K562 (cell line): ENCODE measurements around the gene RCOR3. TPM values are rescaled to one million over a fixed set of nuclear protein-coding genes. Genes with fewer than 3 reads are reported as not detected.

ENCODE experiments used
- ARNT ChIP-seq, 2 experiments: fragments of 450-650 bp; IDR thresholded peaks; 2 replicates each; pipeline ENCODE4 v1.6.1; 2016; ENCODE audit warnings: mild to moderate bottlenecking in 1 of 2
- BRD4 ChIP-seq: fragments of 200-600 bp; sonication (generic); IDR thresholded peaks from 2 replicates; pipeline ENCODE4 v1.6.1; 2017; ENCODE audit warnings: inconsistent platforms
- CEBPZ ChIP-seq: fragments of 150-350 bp; IDR thresholded peaks from 2 replicates; pipeline ENCODE4 v1.6.1; 2014; ENCODE audit warnings: low read depth, mild to moderate bottlenecking, low read length, borderline replicate concordance
- ERF ChIP-seq: fragments of 450-650 bp; formaldehyde crosslinking; IDR thresholded peaks from 2 replicates; pipeline ENCODE4 v1.4.0; 2020; ENCODE audit warnings: mild to moderate bottlenecking, mixed read lengths
- FOXK1 ChIP-seq: sonication (generic); formaldehyde crosslinking; IDR thresholded peaks from 2 replicates; pipeline ENCODE4 v1.8.0; 2022; ENCODE audit warnings: missing genetic modification reagents, mild to moderate bottlenecking, borderline replicate concordance
- MCM2 ChIP-seq: fragments of 450-650 bp; IDR thresholded peaks from 2 replicates; pipeline ENCODE4 v1.6.1; 2017; ENCODE audit warnings: low read depth, mild to moderate bottlenecking
- NCOA6 ChIP-seq: fragments of 450-650 bp; IDR thresholded peaks from 2 replicates; pipeline ENCODE4 v1.6.1; 2017; ENCODE audit warnings: mild to moderate bottlenecking
- NRF1 ChIP-seq, 2 experiments: fragments of 450-650 bp; IDR thresholded peaks in 1 of 2; conservative IDR thresholded peaks in 1 of 2; 2 replicates each; pipeline ENCODE4 v1.6.1; 2014; ENCODE audit warnings: mild to moderate bottlenecking in 2 of 2
- OTX1 ChIP-seq: fragments of 450-650 bp; formaldehyde crosslinking; IDR thresholded peaks from 2 replicates; pipeline ENCODE4 v1.4.0; 2022; ENCODE audit warnings: mild to moderate bottlenecking
- PHF21A ChIP-seq: fragments of 450-650 bp; IDR thresholded peaks from 2 replicates; pipeline ENCODE4 v1.6.1; 2017; ENCODE audit warnings: low read depth, borderline replicate concordance
- RAD21 ChIP-seq, 2 experiments: fragments of 250-450 bp in 1 of 2; fragments of 450-650 bp in 1 of 2; sonication (Bioruptor Pico) in 1 of 2; formaldehyde crosslinking in 1 of 2; IDR thresholded peaks in 1 of 2; conservative IDR thresholded peaks in 1 of 2; 2 replicates each; pipeline versions ENCODE4 v1.4.0 to v1.8.0; 2020 to 2022; ENCODE audit warnings: mild to moderate bottlenecking in 2 of 2, moderate library complexity in 1 of 2
- SAFB2 ChIP-seq: fragments of 200-400 bp; formaldehyde crosslinking; IDR thresholded peaks from 2 replicates; pipeline ENCODE4 v1.6.1; 2018; ENCODE audit warnings: borderline replicate concordance, low read length, low read depth, moderate library complexity; ENCODE audit not compliant: severe bottlenecking
- SAP30 ChIP-seq: fragments of 200-600 bp; sonication (generic); IDR thresholded peaks from 2 replicates; pipeline ENCODE4 v1.6.1; 2012; ENCODE audit warnings: borderline replicate concordance, low read depth, mild to moderate bottlenecking, moderate library complexity, low read length, control low read depth, inconsistent platforms; ENCODE audit not compliant: insufficient read depth, poor library complexity, severe bottlenecking
- SIN3A ChIP-seq, 2 experiments: fragments of 150-350 bp in 1 of 2; IDR thresholded peaks; 2 replicates each; pipeline ENCODE4 v1.6.1; 2011 to 2016; ENCODE audit warnings: borderline replicate concordance in 2 of 2, low read depth in 2 of 2, low read length in 2 of 2, mild to moderate bottlenecking in 2 of 2, moderate library complexity in 2 of 2; ENCODE audit not compliant: control insufficient read depth in 1 of 2
- SRSF3 ChIP-seq: fragments of 200-400 bp; formaldehyde crosslinking; IDR thresholded peaks from 2 replicates; pipeline ENCODE4 v1.6.1; 2016; ENCODE audit warnings: mild to moderate bottlenecking, low read length, moderate library complexity; ENCODE audit not compliant: insufficient read depth
- TCFL5 ChIP-seq: fragments of 250-450 bp; sonication (Bioruptor Pico); conservative IDR thresholded peaks from 2 replicates; pipeline ENCODE4 v1.6.1; 2021; ENCODE audit warnings: mild to moderate bottlenecking, moderate library complexity, matching md5 sums
- ZBTB7A ChIP-seq: IDR thresholded peaks from 2 replicates; pipeline ENCODE4 v1.6.1; 2011; ENCODE audit warnings: low read depth, mild to moderate bottlenecking, low read length, moderate library complexity, borderline replicate concordance; ENCODE audit not compliant: control insufficient read depth
- polyA plus RNA-seq, 8 experiments: library from polyadenylated mRNA; depleted of rRNA in 4 of 8; stranded (reverse) in 5 of 8; unstranded in 3 of 8; fragments of >200 nt; fragmentation: Nextera tagmentation in 2 of 8; fragmentation: Illumina TruSeq in 1 of 8; extraction: Ambion mirVana in 2 of 8; extraction: Trizol in 1 of 8; gene quantifications; 2 replicates each; pipeline versions ENCODE4 v1.2.1 to v1.2.3, GENCODE V29; 2011 to 2014; ENCODE audit warnings: inconsistent platforms in 1 of 8, missing spikeins in 1 of 8
- total RNA-seq, 7 experiments: library from RNA; depleted of rRNA in 6 of 7; stranded (reverse); fragments of >200 nt in 6 of 7; fragmentation: Illumina TruSeq in 2 of 7; extraction: Trizol in 2 of 7; gene quantifications; 2 replicates each; pipeline versions ENCODE4 v1.2.1 to v1.2.3, GENCODE V29; 2011 to 2021; ENCODE audit warnings: low replicate concordance in 1 of 7
- TF ChIP-seq, protein P1 (sequence below): conservative IDR thresholded peaks from 2 replicates; pipeline ENCODE4 v1.6.1; 2011; ENCODE audit warnings: low read depth, mild to moderate bottlenecking, low read length; ENCODE audit not compliant: control insufficient read depth
- TF ChIP-seq, protein P2 (sequence below), 2 experiments: fragments of 450-650 bp; conservative IDR thresholded peaks; 2 replicates each; pipeline ENCODE4 v1.6.1; 2017; ENCODE audit warnings: mild to moderate bottlenecking in 2 of 2, moderate library complexity in 2 of 2

The RCOR3 gene
- total and polyA plus RNA-seq, 9 of the 15 experiments (the other 6 are each of a cell fraction or from before 2014, with no cell fraction given) = 9.7 to 42.7 (median 29.5) TPM

DNA sequence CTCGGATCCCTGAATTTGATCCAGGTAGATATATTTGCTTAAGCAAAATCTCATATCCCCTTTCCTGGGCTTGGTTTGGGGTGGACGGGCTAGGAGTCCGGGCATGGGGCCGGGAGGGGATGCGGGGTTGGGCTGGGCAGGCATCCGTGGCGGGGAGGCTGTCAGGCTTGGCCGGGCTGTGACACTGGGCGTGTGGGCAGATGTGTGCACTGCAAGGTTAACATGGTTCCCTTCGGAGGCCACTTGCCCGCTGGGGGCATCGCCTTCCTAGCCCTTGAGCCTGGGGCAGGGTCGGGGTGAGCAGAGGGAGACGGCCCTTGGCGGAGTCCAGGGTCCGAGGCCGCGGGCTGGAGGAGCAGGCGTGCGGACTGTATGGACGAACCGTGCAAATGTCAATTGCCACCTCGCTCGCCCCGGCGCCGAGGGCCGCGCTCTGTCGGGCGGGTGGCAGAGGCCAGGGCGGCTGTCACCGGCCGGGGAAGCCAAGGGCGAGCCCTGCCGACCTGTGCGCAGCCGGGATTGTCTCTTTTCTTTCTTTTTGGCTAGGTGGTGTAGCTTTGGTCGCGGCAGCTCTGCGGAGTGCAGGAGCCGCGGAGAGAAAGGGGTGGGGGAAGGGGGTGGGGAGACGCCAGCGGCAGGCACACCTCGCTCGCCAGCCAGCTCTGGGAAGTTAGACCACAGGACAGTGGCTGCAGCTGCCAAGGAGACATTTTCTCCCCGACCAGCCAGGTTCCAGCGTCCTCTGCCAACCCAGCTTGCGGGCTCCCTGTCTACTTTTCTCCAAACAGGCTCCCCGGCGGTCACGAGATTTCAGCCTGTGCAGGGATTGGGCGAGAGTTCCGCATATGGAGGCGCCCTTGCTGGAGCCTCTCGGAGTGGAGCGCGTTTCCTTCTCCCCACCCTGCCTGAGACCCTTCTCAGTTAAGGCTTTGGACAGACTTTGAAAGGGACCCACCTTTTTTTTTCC lies 1.3 kb downstream of the RCOR3 start (continued):
- TF ChIP-seq CEBPZ (no peak), SAP30 (peak; percentile 83), SRSF3 (no peak), TCFL5 (CRISPR knock-in tag) (no peak), PHF21A (no peak), ZBTB7A (peak; percentile 82), SIN3A (IDR thresholded peaks at IDR 0.05; ENCODE audit: borderline replicate concordance in 2 of 2, control insufficient read depth in 1 of 2, low read depth in 2 of 2, low read length in 2 of 2) (peak; percentile 27 to 59; a peak in 1 of 4 replicates), NCOA6 (no peak), BRD4 (no peak), OTX1 (0 out of 2 replicates have a peak, but pooled peaks have one; percentile 56), RAD21 (CRISPR knock-in tag; conservative IDR thresholded peaks at IDR 0.05 in 1 of 2, IDR thresholded peaks at IDR 0.05 in 1 of 2) (0 out of 4 replicates have a peak, but pooled peaks of 1 of the 2 experiments have one; percentile 6), FOXK1 (CRISPR knock-in tag) (no peak), SAFB2 (no peak), ERF (CRISPR knock-in tag) (no peak), MCM2 (no peak), ARNT (IDR thresholded peaks at IDR 0.05) (no peak; a peak in 1 of 4 replicates), NRF1 (conservative IDR thresholded peaks at IDR 0.05 in 1 of 2, IDR thresholded peaks at IDR 0.05 in 1 of 2) (no peak; a peak in 1 of 4 replicates)
- TF ChIP-seq, protein P1, sequence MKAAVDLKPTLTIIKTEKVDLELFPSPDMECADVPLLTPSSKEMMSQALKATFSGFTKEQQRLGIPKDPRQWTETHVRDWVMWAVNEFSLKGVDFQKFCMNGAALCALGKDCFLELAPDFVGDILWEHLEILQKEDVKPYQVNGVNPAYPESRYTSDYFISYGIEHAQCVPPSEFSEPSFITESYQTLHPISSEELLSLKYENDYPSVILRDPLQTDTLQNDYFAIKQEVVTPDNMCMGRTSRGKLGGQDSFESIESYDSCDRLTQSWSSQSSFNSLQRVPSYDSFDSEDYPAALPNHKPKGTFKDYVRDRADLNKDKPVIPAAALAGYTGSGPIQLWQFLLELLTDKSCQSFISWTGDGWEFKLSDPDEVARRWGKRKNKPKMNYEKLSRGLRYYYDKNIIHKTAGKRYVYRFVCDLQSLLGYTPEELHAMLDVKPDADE = peak; percentile 43; the same call in 1 of the 2 replicates
- TF ChIP-seq, protein P2, sequence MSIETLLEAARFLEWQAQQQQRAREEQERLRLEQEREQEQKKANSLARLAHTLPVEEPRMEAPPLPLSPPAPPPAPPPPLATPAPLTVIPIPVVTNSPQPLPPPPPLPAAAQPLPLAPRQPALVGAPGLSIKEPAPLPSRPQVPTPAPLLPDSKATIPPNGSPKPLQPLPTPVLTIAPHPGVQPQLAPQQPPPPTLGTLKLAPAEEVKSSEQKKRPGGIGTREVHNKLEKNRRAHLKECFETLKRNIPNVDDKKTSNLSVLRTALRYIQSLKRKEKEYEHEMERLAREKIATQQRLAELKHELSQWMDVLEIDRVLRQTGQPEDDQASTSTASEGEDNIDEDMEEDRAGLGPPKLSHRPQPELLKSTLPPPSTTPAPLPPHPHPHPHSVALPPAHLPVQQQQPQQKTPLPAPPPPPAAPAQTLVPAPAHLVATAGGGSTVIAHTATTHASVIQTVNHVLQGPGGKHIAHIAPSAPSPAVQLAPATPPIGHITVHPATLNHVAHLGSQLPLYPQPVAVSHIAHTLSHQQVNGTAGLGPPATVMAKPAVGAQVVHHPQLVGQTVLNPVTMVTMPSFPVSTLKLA (conservative IDR thresholded peaks at IDR 0.05) = peak; percentile 37 to 42; a peak in 1 of 4 replicates
